ENCODE data around the gene AOAH. TPM values are rescaled to one million over a fixed set of nuclear protein-coding genes. Genes with fewer than 3 reads are reported as not detected.

The AOAH gene
- total and polyA plus RNA-seq, 2 experiments from 2014 or later, result not detected

DNA sequence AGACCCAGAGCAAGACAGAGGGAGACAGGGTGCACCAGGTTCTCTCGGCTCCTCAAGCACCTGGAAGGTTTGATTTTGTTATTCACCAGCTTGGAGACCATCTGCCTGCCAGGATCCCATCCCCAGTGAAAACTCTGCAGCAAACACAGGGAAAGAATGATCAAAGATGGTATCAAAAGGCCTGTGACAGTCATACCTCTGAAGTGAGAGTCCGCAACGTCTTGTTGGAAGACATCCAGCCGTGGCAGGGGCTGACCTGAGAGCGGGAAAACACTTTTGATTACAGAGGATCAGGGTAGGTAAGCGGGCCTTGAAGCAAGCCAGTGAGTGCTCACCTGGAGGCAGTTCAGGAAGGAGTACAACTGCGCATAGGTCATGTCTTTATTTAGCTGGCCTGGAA lies 192.3 kb downstream of the AOAH start:
- H3K27ac ChIP-seq, result no peak overlapping the region
- H3K4me1 ChIP-seq (ENCODE audit: low read depth), result no peaks in the 10 kb centered on the region
- TF ChIP-seq CTCF (IDR thresholded peaks at IDR 0.05; ENCODE audit: low read depth, low read length), result no peak
- H3K36me3 ChIP-seq, result no peaks in the 10 kb centered on the region
- H3K4me3 ChIP-seq, result no peak overlapping the region
- H3K9me3 ChIP-seq (ENCODE audit: low read depth), result no peaks in the 10 kb centered on the region
- no peak for DNase-seq (ENCODE audit: low read depth in 1 of 2, low spot score in 1 of 2)
- H3K27me3 ChIP-seq, result no peaks in the 10 kb centered on the region

GRCh38 chr7:36530456-36530855 lies 193.8 kb downstream of the AOAH start:
- no peak for DNase-seq (ENCODE audit: low read depth in 1 of 2, low spot score in 1 of 2)
- Histone ChIP-seq H3K27ac (no peak overlapping the region), H3K36me3 (no peaks in the 10 kb centered on the region), H3K9me3 (ENCODE audit: low read depth) (no peaks in the 10 kb centered on the region), H3K27me3 (no peaks in the 10 kb centered on the region), H3K4me1 (ENCODE audit: low read depth) (no peaks in the 10 kb centered on the region), H3K4me3 (no peak overlapping the region)
- TF ChIP-seq CTCF (IDR thresholded peaks at IDR 0.05; ENCODE audit: low read depth, low read length), result no peak

DNA sequence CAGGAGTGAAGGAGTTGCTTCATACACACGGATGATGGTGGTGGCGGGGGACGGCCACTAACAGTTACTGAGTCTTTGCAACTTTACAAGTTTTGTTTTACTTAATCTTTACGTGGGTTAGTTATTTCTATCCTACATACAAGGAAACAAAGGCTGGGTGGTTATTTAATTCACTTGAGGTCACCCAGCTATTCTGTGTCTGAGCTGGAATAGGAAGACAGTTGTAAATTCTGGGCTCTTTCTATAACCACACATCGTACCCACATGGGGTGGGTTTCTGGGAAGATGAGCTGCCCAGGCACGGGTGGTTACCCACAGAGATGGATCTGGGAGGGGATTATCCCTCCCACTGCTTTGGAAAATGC lies 196.8 kb downstream of the AOAH start:
- Histone ChIP-seq H3K4me1 (ENCODE audit: low read depth) (no peaks in the 10 kb centered on the region), H3K36me3 (no peaks in the 10 kb centered on the region), H3K9me3 (ENCODE audit: low read depth) (no peaks in the 10 kb centered on the region), H3K4me3 (no peak overlapping the region), H3K27ac (no peak overlapping the region), H3K27me3 (no peaks in the 10 kb centered on the region)
- no peak for TF ChIP-seq CTCF (IDR thresholded peaks at IDR 0.05; ENCODE audit: low read depth, low read length)
- DNase-seq (ENCODE audit: low read depth in 1 of 2, low spot score in 1 of 2), result no peak

GRCh38 chr7:36526863-36527548 lies 197.3 kb downstream of the AOAH start:
- TF ChIP-seq CTCF (IDR thresholded peaks at IDR 0.05; ENCODE audit: low read depth, low read length), result no peak
- Histone ChIP-seq H3K4me3 (no peak overlapping the region), H3K27me3 (no peaks in the 10 kb centered on the region), H3K27ac (no peak overlapping the region), H3K36me3 (no peaks in the 10 kb centered on the region), H3K4me1 (ENCODE audit: low read depth) (no peaks in the 10 kb centered on the region), H3K9me3 (ENCODE audit: low read depth) (no peaks in the 10 kb centered on the region)
- peak in 1 of 2 donors; percentile 52 for DNase-seq (ENCODE audit: low read depth in 1 of 2, low spot score in 1 of 2)

- Histone ChIP-seq H3K9me3 (ENCODE audit: low read depth) (no peaks in the 10 kb centered on the region), H3K4me3 (no peak overlapping the region), H3K27ac (no peak overlapping the region), H3K27me3 (no peaks in the 10 kb centered on the region), H3K36me3 (no peaks in the 10 kb centered on the region), H3K4me1 (ENCODE audit: low read depth) (no peaks in the 10 kb centered on the region)
- no peak for DNase-seq (ENCODE audit: low read depth in 1 of 2, low spot score in 1 of 2)
- no peak for TF ChIP-seq CTCF (IDR thresholded peaks at IDR 0.05; ENCODE audit: low read depth, low read length)
These were observed 200.8 kb downstream of the AOAH start for GRCh38 chr7:36523371-36524101.

All from cardiac muscle cell (in vitro differentiated cells and primary cell).